H1 (cell line): ENCODE results near the gene PRRT1B. TPM values are rescaled to one million over a fixed set of nuclear protein-coding genes. Genes with fewer than 3 reads are reported as not detected.

Experiments
- CTCF ChIA-PET: fragments of 300-600 bp; sonication (Branson Sonifier 250); formaldehyde crosslinking; loops from one replicate; lab custom pipeline; 2021; ENCODE audit not compliant: partially characterized antibody; lab: Charles Lee
- POLR2A ChIA-PET: fragments of 300-600 bp; sonication (Branson Sonifier 250); formaldehyde crosslinking; loops from one replicate; lab custom pipeline; 2021; ENCODE audit warnings: inconsistent platforms; ENCODE audit not compliant: partially characterized antibody; lab: Charles Lee
- DNase-seq, 2 experiments: peaks; one replicate each; pipeline versions ENCODE4 v3.0.0 to v3.0.0-alpha.2; 2010 to 2022; ENCODE audit warnings: low spot score in 2 of 2, low read depth in 1 of 2, mixed read lengths in 1 of 2
- FAIRE-seq: peaks from 2 replicates; lab custom pipeline; 2011; peaks lifted over from hg19 to GRCh38; lab: Jason Lieb, UNC
- H2AFZ ChIP-seq: 2 replicates; pipeline ENCODE4 v1.8.1; 2012; ENCODE audit warnings: low read length, inconsistent platforms
- H2AK5ac ChIP-seq: 2 replicates; pipeline ENCODE4 v1.6.1; 2013; ENCODE audit warnings: low read depth, low read length
- H2BK120ac ChIP-seq: replicated peaks from 2 replicates; pipeline ENCODE3; 2013; ENCODE audit warnings: low read depth, low read length, inconsistent platforms
- H2BK12ac ChIP-seq: 2 replicates; pipeline ENCODE4 v1.6.1; 2013; ENCODE audit warnings: low read depth, low read length
- H2BK15ac ChIP-seq: 2 replicates; pipeline ENCODE4 v1.6.1; 2013; ENCODE audit warnings: low read length
- H2BK20ac ChIP-seq: 2 replicates; pipeline ENCODE4 v1.6.1; 2013; ENCODE audit warnings: low read length
- H2BK5ac ChIP-seq: 2 replicates; pipeline ENCODE4 v1.6.1; 2013; ENCODE audit warnings: low read depth, low read length
- H3K14ac ChIP-seq: 2 replicates; pipeline ENCODE4 v1.6.1; 2013; ENCODE audit warnings: inconsistent platforms; ENCODE audit not compliant: insufficient read length
- H3K18ac ChIP-seq: 2 replicates; pipeline ENCODE4 v1.6.1; 2013; ENCODE audit warnings: low read length; ENCODE audit errors: extremely low read depth
- H3K23ac ChIP-seq: 2 replicates; pipeline ENCODE4 v1.6.1; 2013; ENCODE audit warnings: inconsistent platforms; ENCODE audit not compliant: insufficient read length
- H3K23me2 ChIP-seq: 2 replicates; pipeline ENCODE4 v1.6.1; 2013; ENCODE audit warnings: low read depth, low read length
- H3K27ac ChIP-seq: 2 replicates; pipeline ENCODE4 v1.6.1; 2011; ENCODE audit warnings: low read depth, low read length, inconsistent platforms
- H3K27me3 ChIP-seq, 4 experiments: replicated peaks in 1 of 4; 1 replicate in 1 of 4; 2 replicates in 3 of 4; pipeline versions ENCODE4 v1.6.1 to v1.8.1; 2011 to 2013; ENCODE audit warnings: low read length in 3 of 4, mild to moderate bottlenecking in 3 of 4, inconsistent platforms in 2 of 4, mixed read lengths in 2 of 4, moderate library complexity in 1 of 4; ENCODE audit not compliant: control insufficient read depth in 3 of 4, insufficient read depth in 3 of 4; ENCODE audit errors: extremely low read depth in 1 of 4
- H3K36me3 ChIP-seq, 4 experiments: 2 replicates each; pipeline versions ENCODE4 v1.6.1 to v1.8.1; 2011 to 2013; ENCODE audit warnings: mild to moderate bottlenecking in 4 of 4, low read length in 3 of 4, moderate library complexity in 2 of 4, control low read depth in 1 of 4, inconsistent platforms in 1 of 4; ENCODE audit not compliant: insufficient read depth in 4 of 4, control insufficient read depth in 2 of 4
- H3K4ac ChIP-seq: replicated peaks from 2 replicates; pipeline ENCODE3; 2013; ENCODE audit warnings: low read length, low read depth, mixed read lengths, inconsistent platforms; ENCODE audit not compliant: insufficient read length
- H3K4me1 ChIP-seq, 4 experiments: replicated peaks in 1 of 4; 1 replicate in 1 of 4; 2 replicates in 3 of 4; pipeline versions ENCODE4 v1.6.1 to v1.8.1; 2011 to 2013; ENCODE audit warnings: low read length in 3 of 4, inconsistent platforms in 2 of 4, mixed read lengths in 1 of 4; ENCODE audit not compliant: insufficient read depth in 4 of 4, control insufficient read depth in 3 of 4
- H3K4me2 ChIP-seq, 2 experiments: 2 replicates each; pipeline versions ENCODE4 v1.6.1 to v1.8.1; 2011 to 2013; ENCODE audit warnings: low read depth in 2 of 2, low read length in 2 of 2, control low read depth in 1 of 2, inconsistent platforms in 1 of 2, mild to moderate bottlenecking in 1 of 2; ENCODE audit not compliant: insufficient read depth in 1 of 2
- H3K4me3 ChIP-seq, 4 experiments: fragments of 200-600, 300-600 bp in 1 of 4; sonication (generic), shearing (Covaris generic), sonication (Bioruptor Twin) in 1 of 4; 2 replicates each; pipeline versions ENCODE4 v1.5.1 to v1.8.1; 2011 to 2016; ENCODE audit warnings: low read length in 4 of 4, low read depth in 3 of 4, control low read depth in 2 of 4, inconsistent platforms in 2 of 4, mild to moderate bottlenecking in 2 of 4, mixed read lengths in 1 of 4, moderate library complexity in 1 of 4; ENCODE audit not compliant: insufficient read depth in 2 of 4; ENCODE audit errors: extremely low read depth in 1 of 4
- H3K56ac ChIP-seq: replicated peaks from 2 replicates; pipeline ENCODE3; 2013; ENCODE audit warnings: low read depth, mild to moderate bottlenecking, mixed read lengths, low read length, inconsistent platforms; ENCODE audit not compliant: insufficient read length
- H3K79me1 ChIP-seq: 2 replicates; pipeline ENCODE4 v1.6.1; 2013; ENCODE audit warnings: low read depth, low read length, control low read depth
- H3K79me2 ChIP-seq, 2 experiments: 2 replicates each; pipeline versions ENCODE4 v1.6.1 to v1.8.1; 2012 to 2013; ENCODE audit warnings: low read length in 2 of 2, mild to moderate bottlenecking in 2 of 2, inconsistent platforms in 1 of 2; ENCODE audit not compliant: insufficient read depth in 2 of 2, control insufficient read depth in 1 of 2
- H3K9ac ChIP-seq, 4 experiments: replicated peaks in 1 of 4; 1 replicate in 1 of 4; 2 replicates in 3 of 4; pipeline versions ENCODE4 v1.6.1 to v1.8.1; 2011 to 2013; ENCODE audit warnings: low read depth in 3 of 4, low read length in 3 of 4, control low read depth in 2 of 4, mild to moderate bottlenecking in 2 of 4, moderate library complexity in 2 of 4, inconsistent platforms in 1 of 4; ENCODE audit errors: extremely low read depth in 1 of 4
- H3K9me3 ChIP-seq, 2 experiments: 2 replicates each; pipeline versions ENCODE4 v1.6.1 to v1.8.1; 2012 to 2013; ENCODE audit warnings: mild to moderate bottlenecking in 2 of 2, moderate library complexity in 2 of 2, control low read depth in 1 of 2, inconsistent platforms in 1 of 2, low read depth in 1 of 2, low read length in 1 of 2, mixed read lengths in 1 of 2; ENCODE audit not compliant: insufficient read depth in 2 of 2
- H4K20me1 ChIP-seq, 2 experiments: replicated peaks in 1 of 2; 2 replicates each; pipeline versions ENCODE3 to v1.8.1; 2011 to 2013; ENCODE audit warnings: inconsistent platforms in 2 of 2, low read length in 2 of 2, mild to moderate bottlenecking in 1 of 2; ENCODE audit not compliant: insufficient read depth in 2 of 2, control insufficient read depth in 1 of 2
- H4K5ac ChIP-seq: 2 replicates; pipeline ENCODE4 v1.6.1; 2013; ENCODE audit warnings: low read length, low read depth, mixed read lengths, inconsistent platforms; ENCODE audit not compliant: insufficient read length
- H4K8ac ChIP-seq: 2 replicates; pipeline ENCODE4 v1.8.0; 2013; ENCODE audit warnings: mild to moderate bottlenecking, moderate library complexity, low read length, inconsistent platforms; ENCODE audit not compliant: insufficient read depth; ENCODE audit errors: extremely low read depth
- H4K91ac ChIP-seq: replicated peaks from 2 replicates; pipeline ENCODE3; 2013; ENCODE audit warnings: low read length, mixed read lengths, inconsistent platforms; ENCODE audit not compliant: insufficient read length
- CHD1 ChIP-seq: IDR thresholded peaks from 2 replicates; pipeline ENCODE4 v1.6.1; 2012; ENCODE audit warnings: low read depth, low read length, improper control_type of control experiment
- EP300 ChIP-seq, 2 experiments: IDR thresholded peaks; 1 replicate in 1 of 2; 2 replicates in 1 of 2; pipeline ENCODE4 v1.6.1; 2011 to 2012; ENCODE audit warnings: low read depth in 2 of 2, low read length in 2 of 2, mild to moderate bottlenecking in 2 of 2, borderline replicate concordance in 1 of 2, inconsistent platforms in 1 of 2, moderate library complexity in 1 of 2
- JUN ChIP-seq: IDR thresholded peaks from 2 replicates; pipeline ENCODE4 v1.6.1; 2011; ENCODE audit warnings: low read depth, mild to moderate bottlenecking, improper control_type of control experiment, low read length
- TBP ChIP-seq: IDR thresholded peaks from 2 replicates; pipeline ENCODE4 v1.6.1; 2011; ENCODE audit warnings: low read depth, low read length, improper control_type of control experiment
- WGBS, 2 experiments: shearing (Covaris generic) in 1 of 2; methylation state at CpG; one replicate each; pipeline versions ENCODE4 v1.1.6 to v1.1.7; 2013 to 2015; ENCODE audit warnings: low lambda C conversion rate in 2 of 2, mixed read lengths in 2 of 2, inconsistent platforms in 1 of 2, low coverage in 1 of 2, missing lambda C conversion rate in 1 of 2; ENCODE audit not compliant: insufficient replicate concordance in 2 of 2, insufficient coverage in 1 of 2, insufficient read length in 1 of 2; ENCODE audit errors: extremely low coverage in 1 of 2, missing lambda C conversion rate in 1 of 2; 5-methylcytosine and 5-hydroxymethylcytosine counted together
- polyA plus RNA-seq, 7 experiments: library from polyadenylated mRNA; depleted of rRNA in 3 of 7; stranded (reverse) in 5 of 7; unstranded in 2 of 7; fragments of >200 nt in 5 of 7; fragments of 200-250 nt in 2 of 7; gene quantifications; 1 replicate in 5 of 7; 2 replicates in 1 of 7; 4 replicates in 1 of 7; pipeline versions ENCODE4 v1.2.1 to v1.2.3, GENCODE V29; 2011 to 2013; ENCODE audit warnings: missing spikeins in 2 of 7, mixed read lengths in 2 of 7
- total RNA-seq: library from RNA; stranded (reverse); fragmentation: NEBNext Ultra II Directional; extraction: Animal tissue kit (Norgen Biotek cat#: 25700); gene quantifications from 2 replicates; pipeline ENCODE4 v1.2.1, GENCODE V29; 2021

PRRT1B gene
- total and polyA plus RNA-seq, 2 of the 8 experiments (the other 6 are each of a cell fraction or from before 2014, with no cell fraction given) = 0.30 to 1.2 TPM

DNA sequence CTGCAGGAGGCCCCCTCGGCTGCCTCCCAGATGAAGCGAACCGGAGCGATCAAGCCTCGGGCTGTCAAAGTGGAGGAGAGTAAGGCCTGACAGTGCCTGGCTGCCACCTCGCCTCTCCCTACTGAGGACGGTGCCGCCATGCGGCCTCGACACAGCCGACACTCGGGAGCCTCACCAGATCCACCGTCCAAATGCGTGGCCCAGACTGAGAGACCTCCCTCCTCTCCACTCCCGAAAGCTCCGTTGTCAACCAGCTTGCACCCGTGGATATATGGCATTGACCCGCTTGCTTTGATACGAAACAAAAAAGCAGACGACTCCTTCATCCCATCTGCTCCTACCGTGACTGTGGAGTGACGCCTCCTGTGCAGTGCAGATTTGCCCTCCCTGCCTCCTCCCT is 49.5 kb upstream of the PRRT1B start:
- Histone ChIP-seq H4K8ac (no peak overlapping the region), H3K23me2 (no peaks in the 10 kb centered on the region), H2BK12ac (no peak overlapping the region), H4K5ac (no peak overlapping the region), H2BK5ac (no peak overlapping the region), H3K14ac (no peak overlapping the region), H3K18ac (no peak overlapping the region), H3K56ac (no peak overlapping the region), H3K4ac (no peak overlapping the region), H3K23ac (no peak overlapping the region), H3K27ac (no peak overlapping the region), H3K79me1 (peaks cover 2% of the 10 kb centered on the region), H2BK15ac (no peak overlapping the region), H3K4me3 (no peak overlapping the region), H3K9ac (no peak overlapping the region), H3K9me3 (no peaks in the 10 kb centered on the region), H3K4me2 (no peak overlapping the region), H2AFZ (no peak overlapping the region), H3K79me2 (no peaks in the 10 kb centered on the region; a peak in 1 of 4 replicates), H2BK120ac (no peak overlapping the region), H4K91ac (no peak overlapping the region), H2BK20ac (no peak overlapping the region), H3K27me3 (no peaks in the 10 kb centered on the region), H3K36me3 (peaks cover 63 to 83% (median 79%) of the 10 kb centered on the region in 4 experiments), H3K4me1 (no peaks in the 10 kb centered on the region), H4K20me1 (peaks cover 8 to 17% of the 10 kb centered on the region in 2 experiments), H2AK5ac (no peak overlapping the region)
- no peak for DNase-seq
- CTCF ChIA-PET = interaction anchor here (0.6 to 3.0 kb wide), 7 partner anchors 8 to 165 kb away, joined by 3 to 14 read pairs (median 4); no protein-coding TSS in a partner anchor
- POLR2A ChIA-PET = interaction anchor here (1.0 kb wide), 1 partner anchor 29 kb away, joined by 3 read pairs; no protein-coding TSS in a partner anchor
- no peak for FAIRE-seq
- 91% methylated on average over 22 of the region's 22 CpGs; no CpG with 5 or more reads in 1 of the 2 experiments for WGBS, 2 experiments
- no peak for TF ChIP-seq CHD1
- no peak for TF ChIP-seq EP300 (IDR thresholded peaks at IDR 0.05; ENCODE audit: borderline replicate concordance in 1 of 2, low read depth in 2 of 2, low read length in 2 of 2)
- TF ChIP-seq JUN = no peak
- no peak for TF ChIP-seq TBP
